H1 (cell line): ENCODE data around the gene SULT6B1. TPM values are rescaled to one million over a fixed set of nuclear protein-coding genes. Genes with fewer than 3 reads are reported as not detected.

Source experiments
- CTCF ChIA-PET: fragments of 300-600 bp; sonication (Branson Sonifier 250); formaldehyde crosslinking; loops from one replicate; lab custom pipeline; 2021; ENCODE audit not compliant: partially characterized antibody; lab: Charles Lee
- POLR2A ChIA-PET: fragments of 300-600 bp; sonication (Branson Sonifier 250); formaldehyde crosslinking; loops from one replicate; lab custom pipeline; 2021; ENCODE audit warnings: inconsistent platforms; ENCODE audit not compliant: partially characterized antibody; lab: Charles Lee
- DNase-seq, 2 experiments: peaks; one replicate each; pipeline versions ENCODE4 v3.0.0 to v3.0.0-alpha.2; 2010 to 2022; ENCODE audit warnings: low spot score in 2 of 2, low read depth in 1 of 2, mixed read lengths in 1 of 2
- FAIRE-seq: peaks from 2 replicates; lab custom pipeline; 2011; peaks lifted over from hg19 to GRCh38; lab: Jason Lieb, UNC
- H2AFZ ChIP-seq: 2 replicates; pipeline ENCODE4 v1.8.1; 2012; ENCODE audit warnings: low read length, inconsistent platforms
- H2AK5ac ChIP-seq: 2 replicates; pipeline ENCODE4 v1.6.1; 2013; ENCODE audit warnings: low read depth, low read length
- H2BK120ac ChIP-seq: replicated peaks from 2 replicates; pipeline ENCODE3; 2013; ENCODE audit warnings: low read depth, low read length, inconsistent platforms
- H2BK12ac ChIP-seq: 2 replicates; pipeline ENCODE4 v1.6.1; 2013; ENCODE audit warnings: low read depth, low read length
- H2BK15ac ChIP-seq: 2 replicates; pipeline ENCODE4 v1.6.1; 2013; ENCODE audit warnings: low read length
- H2BK20ac ChIP-seq: 2 replicates; pipeline ENCODE4 v1.6.1; 2013; ENCODE audit warnings: low read length
- H2BK5ac ChIP-seq: 2 replicates; pipeline ENCODE4 v1.6.1; 2013; ENCODE audit warnings: low read depth, low read length
- H3K14ac ChIP-seq: 2 replicates; pipeline ENCODE4 v1.6.1; 2013; ENCODE audit warnings: inconsistent platforms; ENCODE audit not compliant: insufficient read length
- H3K18ac ChIP-seq: 2 replicates; pipeline ENCODE4 v1.6.1; 2013; ENCODE audit warnings: low read length; ENCODE audit errors: extremely low read depth
- H3K23ac ChIP-seq: 2 replicates; pipeline ENCODE4 v1.6.1; 2013; ENCODE audit warnings: inconsistent platforms; ENCODE audit not compliant: insufficient read length
- H3K23me2 ChIP-seq: 2 replicates; pipeline ENCODE4 v1.6.1; 2013; ENCODE audit warnings: low read depth, low read length
- H3K27ac ChIP-seq: 2 replicates; pipeline ENCODE4 v1.6.1; 2011; ENCODE audit warnings: low read depth, low read length, inconsistent platforms
- H3K27me3 ChIP-seq, 4 experiments: replicated peaks in 1 of 4; 1 replicate in 1 of 4; 2 replicates in 3 of 4; pipeline versions ENCODE4 v1.6.1 to v1.8.1; 2011 to 2013; ENCODE audit warnings: low read length in 3 of 4, mild to moderate bottlenecking in 3 of 4, inconsistent platforms in 2 of 4, mixed read lengths in 2 of 4, moderate library complexity in 1 of 4; ENCODE audit not compliant: control insufficient read depth in 3 of 4, insufficient read depth in 3 of 4; ENCODE audit errors: extremely low read depth in 1 of 4
- H3K36me3 ChIP-seq, 4 experiments: 2 replicates each; pipeline versions ENCODE4 v1.6.1 to v1.8.1; 2011 to 2013; ENCODE audit warnings: mild to moderate bottlenecking in 4 of 4, low read length in 3 of 4, moderate library complexity in 2 of 4, control low read depth in 1 of 4, inconsistent platforms in 1 of 4; ENCODE audit not compliant: insufficient read depth in 4 of 4, control insufficient read depth in 2 of 4
- H3K4ac ChIP-seq: replicated peaks from 2 replicates; pipeline ENCODE3; 2013; ENCODE audit warnings: low read length, low read depth, mixed read lengths, inconsistent platforms; ENCODE audit not compliant: insufficient read length
- H3K4me1 ChIP-seq, 4 experiments: replicated peaks in 1 of 4; 1 replicate in 1 of 4; 2 replicates in 3 of 4; pipeline versions ENCODE4 v1.6.1 to v1.8.1; 2011 to 2013; ENCODE audit warnings: low read length in 3 of 4, inconsistent platforms in 2 of 4, mixed read lengths in 1 of 4; ENCODE audit not compliant: insufficient read depth in 4 of 4, control insufficient read depth in 3 of 4
- H3K4me2 ChIP-seq, 2 experiments: 2 replicates each; pipeline versions ENCODE4 v1.6.1 to v1.8.1; 2011 to 2013; ENCODE audit warnings: low read depth in 2 of 2, low read length in 2 of 2, control low read depth in 1 of 2, inconsistent platforms in 1 of 2, mild to moderate bottlenecking in 1 of 2; ENCODE audit not compliant: insufficient read depth in 1 of 2
- H3K4me3 ChIP-seq, 4 experiments: fragments of 200-600, 300-600 bp in 1 of 4; sonication (generic), shearing (Covaris generic), sonication (Bioruptor Twin) in 1 of 4; 2 replicates each; pipeline versions ENCODE4 v1.5.1 to v1.8.1; 2011 to 2016; ENCODE audit warnings: low read length in 4 of 4, low read depth in 3 of 4, control low read depth in 2 of 4, inconsistent platforms in 2 of 4, mild to moderate bottlenecking in 2 of 4, mixed read lengths in 1 of 4, moderate library complexity in 1 of 4; ENCODE audit not compliant: insufficient read depth in 2 of 4; ENCODE audit errors: extremely low read depth in 1 of 4
- H3K56ac ChIP-seq: replicated peaks from 2 replicates; pipeline ENCODE3; 2013; ENCODE audit warnings: low read depth, mild to moderate bottlenecking, mixed read lengths, low read length, inconsistent platforms; ENCODE audit not compliant: insufficient read length
- H3K79me1 ChIP-seq: 2 replicates; pipeline ENCODE4 v1.6.1; 2013; ENCODE audit warnings: low read depth, low read length, control low read depth
- H3K79me2 ChIP-seq, 2 experiments: 2 replicates each; pipeline versions ENCODE4 v1.6.1 to v1.8.1; 2012 to 2013; ENCODE audit warnings: low read length in 2 of 2, mild to moderate bottlenecking in 2 of 2, inconsistent platforms in 1 of 2; ENCODE audit not compliant: insufficient read depth in 2 of 2, control insufficient read depth in 1 of 2
- H3K9ac ChIP-seq, 4 experiments: replicated peaks in 1 of 4; 1 replicate in 1 of 4; 2 replicates in 3 of 4; pipeline versions ENCODE4 v1.6.1 to v1.8.1; 2011 to 2013; ENCODE audit warnings: low read depth in 3 of 4, low read length in 3 of 4, control low read depth in 2 of 4, mild to moderate bottlenecking in 2 of 4, moderate library complexity in 2 of 4, inconsistent platforms in 1 of 4; ENCODE audit errors: extremely low read depth in 1 of 4
- H3K9me3 ChIP-seq, 2 experiments: 2 replicates each; pipeline versions ENCODE4 v1.6.1 to v1.8.1; 2012 to 2013; ENCODE audit warnings: mild to moderate bottlenecking in 2 of 2, moderate library complexity in 2 of 2, control low read depth in 1 of 2, inconsistent platforms in 1 of 2, low read depth in 1 of 2, low read length in 1 of 2, mixed read lengths in 1 of 2; ENCODE audit not compliant: insufficient read depth in 2 of 2
- H4K20me1 ChIP-seq, 2 experiments: replicated peaks in 1 of 2; 2 replicates each; pipeline versions ENCODE3 to v1.8.1; 2011 to 2013; ENCODE audit warnings: inconsistent platforms in 2 of 2, low read length in 2 of 2, mild to moderate bottlenecking in 1 of 2; ENCODE audit not compliant: insufficient read depth in 2 of 2, control insufficient read depth in 1 of 2
- H4K5ac ChIP-seq: 2 replicates; pipeline ENCODE4 v1.6.1; 2013; ENCODE audit warnings: low read length, low read depth, mixed read lengths, inconsistent platforms; ENCODE audit not compliant: insufficient read length
- H4K8ac ChIP-seq: 2 replicates; pipeline ENCODE4 v1.8.0; 2013; ENCODE audit warnings: mild to moderate bottlenecking, moderate library complexity, low read length, inconsistent platforms; ENCODE audit not compliant: insufficient read depth; ENCODE audit errors: extremely low read depth
- H4K91ac ChIP-seq: replicated peaks from 2 replicates; pipeline ENCODE3; 2013; ENCODE audit warnings: low read length, mixed read lengths, inconsistent platforms; ENCODE audit not compliant: insufficient read length
- BRCA1 ChIP-seq: IDR thresholded peaks from 2 replicates; pipeline ENCODE4 v1.6.1; 2012; ENCODE audit warnings: low read depth, low read length, improper control_type of control experiment
- CREB1 ChIP-seq: IDR thresholded peaks from 2 replicates; pipeline ENCODE4 v1.6.1; 2012; ENCODE audit warnings: inconsistent platforms
- HDAC6 ChIP-seq: IDR thresholded peaks from one replicate; pipeline ENCODE4 v1.7.1; 2012; ENCODE audit warnings: low read depth, mild to moderate bottlenecking, inconsistent platforms, low read length, moderate library complexity
- NRF1 ChIP-seq: IDR thresholded peaks from 2 replicates; pipeline ENCODE4 v1.6.1; 2011; ENCODE audit warnings: mild to moderate bottlenecking, low read depth, low read length, improper control_type of control experiment
- POU5F1 ChIP-seq: IDR thresholded peaks from 2 replicates; pipeline ENCODE4 v1.6.1; 2011; ENCODE audit warnings: low read depth, mild to moderate bottlenecking, low read length, moderate library complexity
- SIN3A ChIP-seq, 2 experiments: IDR thresholded peaks in 1 of 2; conservative IDR thresholded peaks in 1 of 2; 2 replicates each; pipeline ENCODE4 v1.6.1; 2011 to 2012; ENCODE audit warnings: low read length in 2 of 2, improper control_type of control experiment in 1 of 2, low read depth in 1 of 2, mild to moderate bottlenecking in 1 of 2
- SIRT6 ChIP-seq: IDR thresholded peaks from one replicate; pipeline ENCODE4 v1.7.1; 2012; ENCODE audit warnings: low read length, inconsistent platforms
- SP2 ChIP-seq: IDR thresholded peaks from 2 replicates; pipeline ENCODE4 v1.6.1; 2012; ENCODE audit warnings: mild to moderate bottlenecking, low read length, inconsistent platforms
- TAF7 ChIP-seq: optimal IDR thresholded peaks from 2 replicates; pipeline ENCODE3; 2011; ENCODE audit warnings: low read depth, mild to moderate bottlenecking, inconsistent platforms, low read length, moderate library complexity, borderline replicate concordance
- WGBS, 2 experiments: shearing (Covaris generic) in 1 of 2; methylation state at CpG; one replicate each; pipeline versions ENCODE4 v1.1.6 to v1.1.7; 2013 to 2015; ENCODE audit warnings: low lambda C conversion rate in 2 of 2, mixed read lengths in 2 of 2, inconsistent platforms in 1 of 2, low coverage in 1 of 2, missing lambda C conversion rate in 1 of 2; ENCODE audit not compliant: insufficient replicate concordance in 2 of 2, insufficient coverage in 1 of 2, insufficient read length in 1 of 2; ENCODE audit errors: extremely low coverage in 1 of 2, missing lambda C conversion rate in 1 of 2; 5-methylcytosine and 5-hydroxymethylcytosine counted together
- long read RNA-seq, 2 experiments: library from RNA in 1 of 2; library from capped mRNA in 1 of 2; stranded (forward); transcript quantifications; one replicate each; pipeline ENCODE4 v2.0.0, GENCODE V29; 2021; ENCODE audit warnings: inconsistent platforms in 1 of 2
- polyA minus RNA-seq, 3 experiments: library from RNA; depleted of rRNA, polyadenylated mRNA; stranded (reverse); fragments of >200 nt; gene quantifications; 1 replicate in 2 of 3; 2 replicates in 1 of 3; pipeline ENCODE4 v1.2.3, GENCODE V29; 2011
- polyA plus RNA-seq, 7 experiments: library from polyadenylated mRNA; depleted of rRNA in 3 of 7; stranded (reverse) in 5 of 7; unstranded in 2 of 7; fragments of >200 nt in 5 of 7; fragments of 200-250 nt in 2 of 7; gene quantifications; 1 replicate in 5 of 7; 2 replicates in 1 of 7; 4 replicates in 1 of 7; pipeline versions ENCODE4 v1.2.1 to v1.2.3, GENCODE V29; 2011 to 2013; ENCODE audit warnings: missing spikeins in 2 of 7, mixed read lengths in 2 of 7
- total RNA-seq: library from RNA; stranded (reverse); fragmentation: NEBNext Ultra II Directional; extraction: Animal tissue kit (Norgen Biotek cat#: 25700); gene quantifications from 2 replicates; pipeline ENCODE4 v1.2.1, GENCODE V29; 2021

SULT6B1 gene
- total RNA-seq (not detected in 2 replicates), polyA plus RNA-seq (2011; rRNA removed) (not detected in 2 replicates), polyA minus RNA-seq (2011; rRNA and poly(A)+ RNA removed) (0.17 TPM in 1 of 2 replicates, not detected in the other)
- not detected for polyA plus RNA-seq (2011; cell fraction: cytosol; rRNA removed)
- not detected for polyA plus RNA-seq (2011; cell fraction: nucleus; rRNA removed)
- polyA plus RNA-seq (2012, experiment 1 of 2) = not detected in 4 replicates
- polyA plus RNA-seq (2012, experiment 2 of 2) = not detected
- not detected for polyA plus RNA-seq (2013, experiment 1 of 2)
- not detected for polyA plus RNA-seq (2013, experiment 2 of 2)
- not detected for polyA minus RNA-seq (2011; cell fraction: cytosol; rRNA and poly(A)+ RNA removed)
- not detected for polyA minus RNA-seq (2011; cell fraction: nucleus; rRNA and poly(A)+ RNA removed)
- long read RNA-seq, experiment 1, partial matches to known transcripts = 0 of 1 reads
- long read RNA-seq, experiment 1, other reads (novel, unspliced or antisense) = 1 of 1 reads
- long read RNA-seq, experiment 2 = 0 reads

GRCh38 chr2:37188570-37188969 is at the start of gene SULT6B1:
TSS of gene SULT6B1 (minus strand) at chr2:37188670. CDS start at chr2:37188640, 30 bp downstream.
- Histone ChIP-seq H4K20me1 (no peaks in the 10 kb centered on the region), H3K4me3 (no peak within 1 kb of the TSS), H4K91ac (peak within 1 kb of the TSS; percentile 84), H3K27me3 (no peaks in the 10 kb centered on the region), H3K36me3 (no peaks in the 10 kb centered on the region), H2BK120ac (peak within 1 kb of the TSS; percentile 75), H3K4me2 (peak within 1 kb of the TSS in 1 of 2 experiments; percentile 14; a peak in 2 of 4 replicates), H2BK15ac (0 out of 2 replicates have a peak within 1 kb of the TSS, but pooled peaks have one; percentile 83), H3K79me2 (no peaks in the 10 kb centered on the region), H3K9me3 (no peaks in the 10 kb centered on the region), H3K4me1 (peaks cover 13 to 25% (median 16%) of the 10 kb centered on the region in 4 experiments), H4K5ac (no peak within 1 kb of the TSS), H3K23ac (no peak within 1 kb of the TSS), H2BK20ac (peak within 1 kb of the TSS; percentile 94), H3K23me2 (no peaks in the 10 kb centered on the region), H3K18ac (peak within 1 kb of the TSS; percentile 65; the same call in 1 of the 2 replicates), H2AK5ac (peak within 1 kb of the TSS; percentile 53), H3K14ac (no peak within 1 kb of the TSS), H4K8ac (no peak within 1 kb of the TSS), H3K56ac (no peak within 1 kb of the TSS), H3K27ac (no peak within 1 kb of the TSS), H2AFZ (no peak within 1 kb of the TSS), H3K9ac (no peak within 1 kb of the TSS), H2BK12ac (peak within 1 kb of the TSS; percentile 93; the same call in 1 of the 2 replicates), H2BK5ac (peak within 1 kb of the TSS; percentile 85; the same call in 1 of the 2 replicates), H3K79me1 (no peaks in the 10 kb centered on the region), H3K4ac (no peak within 1 kb of the TSS)
- POLR2A ChIA-PET = interaction anchor here (1.1 to 5.2 kb wide), 5 partner anchors 9 to 43 kb away, joined by 3 to 26 read pairs (median 5); partner anchors contain the start of genes CEBPZ and NDUFAF7
- DNase-seq = no peak
- CTCF ChIA-PET = interaction anchor here (0.6 to 8.8 kb wide), 7 partner anchors 9 to 202 kb away, joined by 3 to 48 read pairs (median 7); no protein-coding TSS in a partner anchor
- no peak for FAIRE-seq
- WGBS, 2 experiments = 100% methylated on average over 2 of the region's 2 CpGs; no CpG with 5 or more reads in 1 of the 2 experiments
- TF ChIP-seq SP2 = no peak
- TF ChIP-seq BRCA1 = no peak
- no peak for TF ChIP-seq CREB1
- TF ChIP-seq NRF1 = no peak
- TF ChIP-seq HDAC6 = no peak
- TF ChIP-seq SIN3A (conservative IDR thresholded peaks at IDR 0.05 in 1 of 2, IDR thresholded peaks at IDR 0.05 in 1 of 2; ENCODE audit: low read depth in 1 of 2, low read length in 2 of 2) = no peak
- no peak for TF ChIP-seq SIRT6
- no peak for TF ChIP-seq TAF7
- no peak for TF ChIP-seq POU5F1
